Parathyroid adenoma (tissue), 2 donors: ENCODE results near the gene LRP1B.

Experiments used
- H2AFZ ChIP-seq: fragments of 300-600 bp; sonication (generic); one replicate; pipeline ENCODE4 v1.7.0; 2017; ENCODE audit warnings: antibody characterized with exemption, mild to moderate bottlenecking
- H3K27ac ChIP-seq: fragments of 300-600 bp; sonication (generic); one replicate; pipeline ENCODE4 v1.7.0; 2017
- H3K27me3 ChIP-seq: fragments of 300-600 bp; sonication (generic); one replicate; pipeline ENCODE4 v1.7.0; 2017; ENCODE audit warnings: low read length; ENCODE audit not compliant: control insufficient read depth, insufficient read depth
- H3K36me3 ChIP-seq: fragments of 300-600 bp; sonication (generic); one replicate; pipeline ENCODE4 v1.7.0; 2017; ENCODE audit warnings: low read length; ENCODE audit not compliant: control insufficient read depth, insufficient read depth
- H3K4me1 ChIP-seq: fragments of 300-600 bp; sonication (generic); one replicate; pipeline ENCODE4 v1.7.0; 2017; ENCODE audit warnings: control low read depth
- H3K4me2 ChIP-seq: fragments of 300-600 bp; sonication (generic); one replicate; pipeline ENCODE4 v1.7.0; 2017; ENCODE audit warnings: low read length
- H3K4me3 ChIP-seq: fragments of 300-600 bp; sonication (generic); one replicate; pipeline ENCODE4 v1.7.0; 2017; ENCODE audit warnings: low read depth, low read length
- H3K79me2 ChIP-seq: fragments of 300-600 bp; sonication (generic); one replicate; pipeline ENCODE4 v1.7.0; 2017; ENCODE audit warnings: control low read depth
- H3K9ac ChIP-seq: fragments of 300-600 bp; sonication (generic); one replicate; pipeline ENCODE4 v1.7.0; 2017; ENCODE audit warnings: mild to moderate bottlenecking
- H3K9me3 ChIP-seq: fragments of 300-600 bp; sonication (generic); one replicate; pipeline ENCODE4 v1.7.0; 2017; ENCODE audit warnings: low read length; ENCODE audit not compliant: control insufficient read depth
- TF ChIP-seq, protein P1 (sequence below): fragments of 300-600 bp; sonication (generic); IDR thresholded peaks from one replicate; pipeline ENCODE4 v1.7.0; 2017; ENCODE audit warnings: antibody characterized with exemption, mild to moderate bottlenecking
- donor health status: primary hyperparathyroidism.

The LRP1B gene

DNA sequence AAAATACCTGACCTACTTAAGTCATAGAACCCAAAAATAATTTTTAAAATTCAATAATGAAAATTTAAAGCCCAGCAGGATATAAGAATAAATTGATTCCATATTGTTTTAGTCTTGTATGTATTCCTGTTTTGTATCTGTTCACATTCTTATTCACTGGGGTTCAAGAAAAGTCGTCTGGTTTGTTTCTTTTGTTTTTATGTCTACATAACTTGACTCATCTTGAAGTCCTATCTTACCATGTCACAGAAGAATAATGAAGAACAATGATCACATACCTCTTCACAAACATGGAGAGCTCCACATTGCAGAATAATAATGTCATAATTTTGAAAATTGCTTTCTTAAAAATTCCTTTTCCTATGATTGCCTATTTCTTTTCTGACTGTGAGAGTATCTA is 43.4 kb upstream of the LRP1B start:
- no peaks in the 10 kb centered on the region for H3K4me1 ChIP-seq
- H3K79me2 ChIP-seq, result no peaks in the 10 kb centered on the region
- TF ChIP-seq, protein P1, sequence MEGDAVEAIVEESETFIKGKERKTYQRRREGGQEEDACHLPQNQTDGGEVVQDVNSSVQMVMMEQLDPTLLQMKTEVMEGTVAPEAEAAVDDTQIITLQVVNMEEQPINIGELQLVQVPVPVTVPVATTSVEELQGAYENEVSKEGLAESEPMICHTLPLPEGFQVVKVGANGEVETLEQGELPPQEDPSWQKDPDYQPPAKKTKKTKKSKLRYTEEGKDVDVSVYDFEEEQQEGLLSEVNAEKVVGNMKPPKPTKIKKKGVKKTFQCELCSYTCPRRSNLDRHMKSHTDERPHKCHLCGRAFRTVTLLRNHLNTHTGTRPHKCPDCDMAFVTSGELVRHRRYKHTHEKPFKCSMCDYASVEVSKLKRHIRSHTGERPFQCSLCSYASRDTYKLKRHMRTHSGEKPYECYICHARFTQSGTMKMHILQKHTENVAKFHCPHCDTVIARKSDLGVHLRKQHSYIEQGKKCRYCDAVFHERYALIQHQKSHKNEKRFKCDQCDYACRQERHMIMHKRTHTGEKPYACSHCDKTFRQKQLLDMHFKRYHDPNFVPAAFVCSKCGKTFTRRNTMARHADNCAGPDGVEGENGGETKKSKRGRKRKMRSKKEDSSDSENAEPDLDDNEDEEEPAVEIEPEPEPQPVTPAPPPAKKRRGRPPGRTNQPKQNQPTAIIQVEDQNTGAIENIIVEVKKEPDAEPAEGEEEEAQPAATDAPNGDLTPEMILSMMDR, result no peak
- H3K4me3 ChIP-seq, result no peak overlapping the region
- H3K27me3 ChIP-seq, result no peaks in the 10 kb centered on the region
- no peaks in the 10 kb centered on the region for H3K36me3 ChIP-seq
- H3K9ac ChIP-seq, result no peak overlapping the region
- no peak overlapping the region for H3K27ac ChIP-seq
- no peak overlapping the region for H2AFZ ChIP-seq
- no peaks in the 10 kb centered on the region for H3K9me3 ChIP-seq
- no peak overlapping the region for H3K4me2 ChIP-seq

DNA sequence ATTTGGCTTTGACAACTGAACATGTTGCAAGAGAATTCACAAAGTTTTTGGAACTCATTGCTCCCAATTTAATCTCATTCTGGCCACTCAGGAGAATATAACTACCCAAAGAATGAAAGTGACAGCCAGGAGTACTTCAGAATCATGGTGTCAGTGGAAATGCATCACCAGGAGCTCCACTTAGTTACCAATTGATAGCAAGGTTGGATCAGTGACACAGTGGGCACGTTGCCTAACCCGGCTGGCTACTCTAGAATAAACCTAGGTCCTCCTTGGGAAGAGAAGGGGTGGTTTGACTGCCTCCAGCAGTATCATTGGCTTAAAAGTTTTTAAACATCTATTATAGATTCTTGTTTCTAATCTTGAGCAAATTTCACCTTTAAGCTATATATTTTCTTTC is 40.0 kb upstream of the LRP1B start:
- H3K9ac ChIP-seq, result no peak overlapping the region
- TF ChIP-seq, protein P1, result no peak
- no peak overlapping the region for H2AFZ ChIP-seq
- no peaks in the 10 kb centered on the region for H3K27me3 ChIP-seq
- no peak overlapping the region for H3K4me2 ChIP-seq
- no peak overlapping the region for H3K27ac ChIP-seq
- H3K9me3 ChIP-seq, result no peaks in the 10 kb centered on the region
- H3K4me1 ChIP-seq, result no peaks in the 10 kb centered on the region
- no peaks in the 10 kb centered on the region for H3K36me3 ChIP-seq
- H3K4me3 ChIP-seq, result no peak overlapping the region
- H3K79me2 ChIP-seq, result no peaks in the 10 kb centered on the region

DNA sequence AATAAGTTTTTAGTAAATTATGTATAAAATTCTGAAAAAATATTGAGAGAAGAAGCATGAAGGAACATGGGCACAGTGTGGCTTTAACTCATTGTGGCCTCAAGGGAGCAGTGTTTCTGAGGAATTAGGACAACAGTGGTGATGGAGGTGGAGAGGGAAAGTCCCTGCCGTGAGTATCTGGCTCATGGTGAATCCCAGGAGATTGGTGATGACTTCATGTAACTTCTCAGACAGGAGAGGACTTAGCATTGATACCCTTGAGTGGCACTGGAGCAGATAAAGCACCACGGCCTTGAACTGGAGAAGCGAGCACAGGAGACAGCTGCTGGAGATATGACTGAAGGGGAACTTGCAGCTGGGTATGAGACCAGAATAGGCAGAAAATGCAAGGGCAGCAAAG is 35.0 kb upstream of the LRP1B start:
- H2AFZ ChIP-seq, result no peak overlapping the region
- no peak overlapping the region for H3K4me3 ChIP-seq
- TF ChIP-seq, protein P1, result no peak
- H3K27me3 ChIP-seq, result no peaks in the 10 kb centered on the region
- H3K4me1 ChIP-seq, result no peaks in the 10 kb centered on the region
- no peak overlapping the region for H3K4me2 ChIP-seq
- no peak overlapping the region for H3K27ac ChIP-seq
- H3K79me2 ChIP-seq, result no peaks in the 10 kb centered on the region
- H3K9ac ChIP-seq, result no peak overlapping the region
- H3K9me3 ChIP-seq, result no peaks in the 10 kb centered on the region
- no peaks in the 10 kb centered on the region for H3K36me3 ChIP-seq

DNA sequence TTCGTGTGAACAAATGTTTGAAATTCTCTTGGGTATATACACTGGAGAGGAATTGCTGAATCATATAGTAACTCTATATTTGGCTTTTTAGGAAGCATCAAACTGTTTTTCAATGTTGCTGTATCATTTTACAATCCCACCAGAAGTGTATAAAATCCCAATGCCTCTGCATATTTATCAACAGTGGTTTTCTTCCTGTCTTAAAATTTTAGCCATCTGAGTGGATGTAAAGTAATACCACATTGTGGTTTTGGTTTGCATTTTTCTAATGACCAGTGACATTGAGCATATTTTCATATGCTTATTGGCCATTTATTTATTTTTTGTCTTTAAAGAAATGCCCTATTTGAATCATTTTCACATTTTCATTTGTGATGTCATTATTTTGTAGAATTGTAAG is 22.8 kb upstream of the LRP1B start:
- H3K4me3 ChIP-seq, result no peak overlapping the region
- H3K4me1 ChIP-seq, result no peaks in the 10 kb centered on the region
- H3K9me3 ChIP-seq, result no peaks in the 10 kb centered on the region
- H3K27ac ChIP-seq, result no peak overlapping the region
- H3K9ac ChIP-seq, result no peak overlapping the region
- no peaks in the 10 kb centered on the region for H3K36me3 ChIP-seq
- H3K4me2 ChIP-seq, result no peak overlapping the region
- H3K27me3 ChIP-seq, result no peaks in the 10 kb centered on the region
- TF ChIP-seq, protein P1, result no peak
- no peak overlapping the region for H2AFZ ChIP-seq
- no peaks in the 10 kb centered on the region for H3K79me2 ChIP-seq

DNA sequence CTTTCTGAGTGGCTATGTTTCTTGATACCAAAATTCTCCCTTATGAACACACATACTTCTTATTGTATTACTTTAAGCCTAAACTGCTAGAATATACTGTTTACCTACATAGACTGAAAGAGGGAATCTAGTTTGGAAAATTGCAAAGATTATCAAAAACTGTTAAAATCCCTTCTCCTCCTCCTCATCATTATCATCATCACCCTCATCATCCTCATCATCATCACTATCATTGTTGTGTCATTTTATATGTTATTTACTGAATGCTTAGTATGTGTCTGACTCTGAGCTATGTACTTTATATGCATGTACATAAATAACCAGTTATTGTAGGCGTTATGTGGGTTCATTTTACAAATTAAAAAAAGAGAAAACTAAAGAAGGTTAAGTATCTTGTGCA is 19.6 kb upstream of the LRP1B start:
- no peak overlapping the region for H2AFZ ChIP-seq
- H3K27ac ChIP-seq, result no peak overlapping the region
- H3K4me2 ChIP-seq, result no peak overlapping the region
- H3K4me1 ChIP-seq, result no peaks in the 10 kb centered on the region
- no peak overlapping the region for H3K9ac ChIP-seq
- H3K9me3 ChIP-seq, result no peaks in the 10 kb centered on the region
- no peak overlapping the region for H3K4me3 ChIP-seq
- H3K36me3 ChIP-seq, result no peaks in the 10 kb centered on the region
- TF ChIP-seq, protein P1, result no peak
- no peaks in the 10 kb centered on the region for H3K27me3 ChIP-seq
- H3K79me2 ChIP-seq, result no peaks in the 10 kb centered on the region
